Activated CD8-positive, alpha-beta memory T cell treated with anti-CD3 and anti-CD28 coated beads, Interleukin-2, amount 50 U/mL, for 1 hour (primary cell): ENCODE data around the gene FARS2.

ENCODE experiments used
- DNase-seq: peaks from one replicate; pipeline ENCODE4 v3.0.0-alpha.2; 2020; ENCODE audit errors: extremely low read depth

The FARS2 gene

DNA sequence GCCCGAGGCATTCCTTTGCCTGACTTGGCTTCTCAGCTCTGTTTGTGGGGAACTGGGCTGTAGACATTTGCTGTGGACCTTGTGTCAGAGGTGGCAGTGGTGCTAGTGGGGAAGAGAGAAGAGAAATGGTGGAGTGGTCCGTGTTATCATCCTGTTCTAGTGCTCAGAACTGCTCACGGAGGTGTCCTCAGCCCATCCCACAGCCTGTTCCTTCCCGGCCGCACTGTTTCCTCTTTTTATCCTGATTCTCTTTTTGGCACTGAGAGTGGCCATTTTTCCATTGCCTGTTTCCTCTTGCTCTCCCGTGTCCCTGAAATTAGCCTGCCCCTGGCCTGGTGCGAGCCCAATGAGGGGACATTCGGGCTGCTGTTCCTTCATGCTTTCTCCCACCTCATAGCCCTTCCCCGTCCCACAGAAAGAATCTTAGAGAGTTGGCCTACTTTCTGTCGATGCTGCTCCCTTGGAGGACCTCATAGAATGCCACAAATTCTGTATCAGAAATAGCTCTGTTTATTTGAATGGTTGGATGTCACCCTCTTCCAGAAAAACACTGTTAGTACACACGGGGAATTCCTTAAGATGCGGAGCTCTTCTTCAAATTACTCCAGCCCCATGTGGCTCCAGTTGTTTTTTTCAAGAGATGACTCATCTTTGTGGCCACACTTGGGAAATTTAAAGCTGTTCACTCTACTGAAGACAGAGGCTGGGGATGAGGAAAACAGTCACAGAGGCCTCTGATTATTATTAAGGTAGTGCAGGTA lies 26.1 kb downstream of the FARS2 start:
- DNase-seq, result no peak

DNA sequence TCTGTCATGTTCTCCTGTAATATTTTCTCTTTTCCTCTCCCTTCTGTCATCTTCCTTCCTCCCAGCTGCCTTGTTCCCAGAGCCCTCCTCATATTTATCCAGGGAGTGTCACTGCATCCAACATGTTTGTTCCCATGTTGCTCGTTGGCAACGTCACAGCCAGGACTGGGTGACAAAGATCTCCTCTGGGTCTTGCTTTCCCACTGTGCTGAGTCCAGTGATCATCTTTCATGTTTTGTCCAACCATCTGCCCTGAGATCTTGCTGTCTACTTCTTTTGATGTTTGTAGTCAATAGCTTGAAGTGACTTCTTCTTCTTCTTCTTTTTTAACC lies 26.6 kb downstream of the FARS2 start:
- DNase-seq, result no peak

DNA sequence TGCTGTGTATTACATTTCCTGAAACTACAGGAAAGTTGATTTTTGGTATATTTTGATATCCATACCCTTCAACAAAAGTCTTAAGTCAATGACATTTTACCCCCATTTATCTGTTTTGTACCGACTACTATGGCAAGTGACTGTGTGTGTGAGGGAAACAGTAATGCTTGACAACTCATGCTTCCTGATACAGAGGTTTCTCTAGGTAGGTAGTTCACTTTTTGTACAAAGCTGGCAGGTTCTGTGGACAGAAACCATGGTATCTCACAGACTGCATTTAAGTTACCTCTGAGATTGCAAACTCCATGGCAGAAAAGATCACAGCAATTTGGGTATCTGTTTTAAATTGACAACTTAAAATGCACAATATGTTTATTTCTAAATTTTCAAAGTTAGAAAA lies 28.8 kb downstream of the FARS2 start:
- DNase-seq, result no peak

DNA sequence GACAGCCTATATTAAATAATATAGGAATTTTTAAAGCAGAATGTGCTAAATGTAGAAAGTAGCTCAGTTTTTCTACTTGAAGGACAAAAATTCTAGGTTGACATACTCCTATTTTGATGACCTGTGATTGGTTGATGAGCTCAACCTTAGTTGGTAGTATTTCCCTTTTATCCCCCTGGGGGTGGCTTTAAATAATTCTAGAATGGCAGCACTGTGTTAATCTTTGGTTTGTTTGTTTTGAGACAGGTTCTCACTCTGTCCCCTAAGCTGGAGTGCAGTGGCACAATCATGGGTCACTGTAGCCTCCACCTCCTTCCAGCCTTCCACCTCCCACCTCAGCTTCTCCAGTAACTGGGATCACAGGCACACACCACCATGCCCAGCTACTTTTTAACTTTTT lies 29.2 kb downstream of the FARS2 start:
- DNase-seq, result no peak

DNA sequence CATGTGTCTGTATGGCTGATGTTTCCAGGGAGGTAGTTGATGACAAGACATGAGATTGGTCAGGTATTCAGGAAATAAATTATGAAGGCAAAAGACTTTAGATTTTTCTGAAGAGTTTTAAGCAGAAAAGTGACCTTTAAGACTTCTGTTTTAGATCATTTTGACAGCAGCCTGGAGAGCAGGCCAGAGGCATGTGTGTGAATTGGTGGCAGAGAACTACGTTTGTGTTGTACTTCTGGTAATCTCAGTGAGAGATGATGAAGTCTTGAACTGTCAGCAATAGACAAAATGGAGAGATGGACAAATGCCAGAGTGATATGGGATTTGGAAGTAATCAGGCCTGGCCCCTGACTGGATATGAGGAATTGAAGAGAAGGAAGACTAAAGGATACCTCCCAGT lies 30.8 kb downstream of the FARS2 start:
- DNase-seq, result no peak

DNA sequence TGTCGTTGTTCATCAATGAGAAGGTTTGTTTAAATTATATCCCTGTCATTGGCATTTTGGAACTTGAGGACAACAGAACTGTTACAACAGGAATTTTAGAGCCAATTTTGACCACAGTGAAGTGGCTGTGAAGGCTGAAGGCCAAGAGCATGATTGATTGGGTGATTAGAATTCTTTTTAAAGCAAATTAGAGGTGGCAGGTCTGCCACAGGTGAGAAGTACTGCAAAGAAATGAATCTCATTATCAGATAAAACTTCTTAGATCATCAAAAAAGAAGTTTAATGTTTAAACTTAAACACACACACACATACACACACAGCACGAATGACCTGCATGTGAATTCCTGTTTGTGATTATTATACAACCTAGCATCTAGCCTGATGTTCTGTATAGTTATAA lies 32.4 kb downstream of the FARS2 start:
- no peak for DNase-seq

DNA sequence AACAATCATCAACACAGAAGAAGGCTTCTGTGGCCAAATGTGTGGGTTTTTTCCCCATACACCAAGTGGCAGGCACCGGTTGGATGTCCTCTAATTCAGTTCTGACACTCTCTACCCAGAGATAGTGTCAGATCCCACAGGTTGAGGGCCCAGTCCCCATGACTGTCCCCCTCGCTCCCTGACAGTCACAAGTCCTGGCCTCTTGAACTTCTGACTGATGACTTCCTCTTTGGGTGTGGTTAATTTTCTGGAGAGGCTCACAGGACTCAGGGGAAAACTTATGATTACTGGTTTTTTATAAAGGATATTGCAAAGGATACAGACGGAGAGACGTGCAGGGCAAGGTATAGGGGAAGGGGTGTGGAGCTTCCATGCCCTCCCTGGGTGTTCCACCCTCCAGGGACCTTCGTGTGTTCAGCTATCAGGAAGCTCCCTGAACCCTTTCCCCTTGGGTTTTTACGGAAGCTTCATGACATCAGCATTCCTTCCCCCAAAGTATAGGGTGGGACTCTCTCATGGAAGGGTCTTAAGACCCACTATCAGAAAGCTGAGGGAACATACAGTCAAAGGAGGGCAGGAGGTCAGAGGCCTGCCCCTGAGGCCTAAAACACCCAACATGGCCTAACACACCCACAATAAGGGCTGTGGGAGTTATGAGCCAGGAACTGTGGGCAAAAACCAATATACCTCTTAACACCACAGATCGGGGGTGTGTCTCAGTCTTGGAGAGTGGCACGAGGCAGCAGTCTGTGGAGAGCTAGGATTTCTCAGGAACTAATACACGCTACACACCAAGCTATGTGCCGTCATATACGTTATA lies 33.3 kb downstream of the FARS2 start:
- no peak for DNase-seq

DNA sequence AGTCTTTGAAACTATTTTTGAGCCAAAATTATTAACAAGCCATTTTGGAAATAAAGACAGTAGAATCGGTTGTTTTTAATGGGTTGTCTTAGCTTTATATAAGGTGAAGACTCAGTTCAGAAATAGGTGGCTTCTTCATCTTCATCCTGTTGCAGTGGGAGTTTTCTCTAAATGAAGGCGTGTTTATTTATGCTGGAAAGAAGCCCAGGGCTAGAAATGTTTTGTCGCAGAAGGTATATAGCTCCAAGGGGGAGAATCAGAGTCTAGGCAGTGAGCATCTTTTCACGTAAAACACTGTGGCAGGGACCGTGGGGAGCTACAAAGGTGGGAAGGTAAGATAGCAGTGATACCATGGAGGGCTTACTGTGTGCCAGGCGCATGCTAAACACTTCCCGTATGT lies 34.3 kb downstream of the FARS2 start:
- DNase-seq, result no peak

DNA sequence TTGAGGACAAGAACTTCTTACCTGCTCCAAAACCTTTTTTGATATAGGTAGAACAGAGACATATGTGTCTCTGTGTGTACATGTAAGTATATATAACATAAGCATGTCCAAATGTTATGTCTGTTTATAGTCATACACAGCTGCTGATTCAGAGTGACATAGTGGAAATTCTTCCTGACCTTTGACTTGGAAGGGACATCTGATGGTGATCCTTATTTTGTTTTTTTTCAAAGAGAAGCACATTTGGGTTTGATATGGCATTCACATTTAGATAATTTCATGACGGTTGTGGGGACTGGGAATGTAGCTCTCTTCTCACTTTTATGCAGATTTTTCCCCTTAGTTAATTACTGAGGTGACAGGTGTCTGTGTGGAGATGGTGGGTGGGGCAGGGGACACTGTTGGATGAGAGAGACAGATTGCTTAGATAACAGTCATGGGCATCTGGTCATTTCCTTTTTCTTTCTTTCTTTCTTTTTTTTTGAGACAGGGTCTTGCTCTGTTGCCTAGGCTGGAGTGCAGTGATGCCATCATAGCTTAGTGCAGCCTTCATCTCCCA lies 39.0 kb downstream of the FARS2 start:
- no peak for DNase-seq

DNA sequence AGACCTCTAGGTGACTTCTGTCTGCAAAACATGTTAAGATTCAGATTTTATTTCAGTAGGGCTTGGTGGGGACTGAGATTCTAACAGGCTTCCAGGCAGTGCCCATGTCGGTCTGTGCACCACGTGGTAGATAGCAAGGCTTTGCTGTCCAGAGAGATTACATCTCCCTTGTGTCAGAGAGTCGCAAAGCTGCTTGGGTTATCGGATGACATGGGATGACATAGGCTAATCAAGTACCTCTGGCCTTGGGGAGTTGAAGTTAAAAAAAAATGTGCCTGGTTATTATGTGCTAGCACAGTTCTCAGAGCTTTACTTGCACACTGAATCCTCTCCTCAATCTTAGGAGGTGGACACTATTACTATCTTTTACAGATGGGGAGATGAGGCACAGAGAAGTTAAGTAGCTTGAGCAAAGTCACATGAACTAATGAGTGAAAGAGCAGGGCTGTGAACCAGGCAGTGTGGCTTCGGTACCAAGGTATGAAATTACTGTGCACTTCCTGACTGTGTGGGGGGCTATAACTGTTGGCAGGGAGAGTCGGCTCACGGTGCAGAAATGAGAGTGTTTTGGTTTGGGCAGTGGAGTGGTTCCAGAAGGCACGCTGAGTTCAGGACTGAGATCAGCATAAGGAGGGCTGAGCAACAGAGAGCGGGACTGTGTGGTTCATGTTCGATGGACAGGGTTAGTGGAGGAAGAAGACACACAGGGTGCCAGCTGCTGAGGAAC lies 41.1 kb downstream of the FARS2 start:
- DNase-seq, result no peak

DNA sequence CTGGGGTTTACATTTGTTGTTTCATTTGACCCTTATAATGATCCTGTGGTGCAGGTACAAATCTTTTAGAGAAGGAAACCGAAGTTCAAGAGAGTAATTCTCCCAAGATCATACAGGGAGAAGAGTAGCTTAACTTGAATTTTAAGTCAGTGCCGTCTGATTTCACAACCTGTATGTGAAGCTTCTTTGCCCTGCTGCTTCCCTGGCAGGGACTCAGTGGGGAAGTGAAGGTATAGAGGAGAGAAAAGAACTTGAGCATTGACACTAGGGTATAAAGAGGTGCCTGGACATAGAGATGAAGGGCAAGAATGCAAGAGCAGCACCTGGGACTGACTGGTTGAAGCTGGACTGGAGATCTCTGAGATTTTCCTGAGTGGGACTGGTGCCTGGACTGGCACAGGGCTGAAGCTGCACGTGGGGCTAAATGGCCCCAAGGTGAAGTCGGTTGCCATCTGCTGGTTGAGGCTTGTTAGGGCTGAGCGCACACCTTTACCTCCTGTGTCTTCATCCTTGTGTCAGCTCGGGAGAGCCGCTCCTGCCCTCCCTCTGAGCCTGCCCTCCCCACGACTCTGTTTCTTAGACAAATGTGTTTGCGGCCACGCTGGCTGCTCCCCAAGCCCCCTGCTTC lies 41.8 kb downstream of the FARS2 start:
- DNase-seq, result peak; percentile 18

DNA sequence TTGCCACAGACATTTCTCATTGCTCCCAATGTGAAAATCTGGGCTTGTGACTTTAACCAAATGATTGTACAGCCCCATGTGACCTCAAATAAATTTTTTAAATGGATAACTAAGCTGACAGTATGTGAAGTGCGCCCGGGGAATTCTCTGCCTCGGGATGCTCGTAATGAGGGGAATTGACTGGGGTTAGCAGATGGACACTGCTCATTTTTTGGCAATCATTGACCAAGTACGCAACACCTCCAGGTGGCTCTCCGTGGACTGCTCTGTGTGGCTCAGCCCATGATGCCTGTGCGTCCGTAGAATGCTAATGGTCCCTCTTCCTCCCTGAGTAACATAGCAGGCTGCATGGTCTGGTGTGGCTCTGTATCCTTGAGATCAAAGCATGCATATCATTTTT lies 42.4 kb downstream of the FARS2 start:
- no peak for DNase-seq

DNA sequence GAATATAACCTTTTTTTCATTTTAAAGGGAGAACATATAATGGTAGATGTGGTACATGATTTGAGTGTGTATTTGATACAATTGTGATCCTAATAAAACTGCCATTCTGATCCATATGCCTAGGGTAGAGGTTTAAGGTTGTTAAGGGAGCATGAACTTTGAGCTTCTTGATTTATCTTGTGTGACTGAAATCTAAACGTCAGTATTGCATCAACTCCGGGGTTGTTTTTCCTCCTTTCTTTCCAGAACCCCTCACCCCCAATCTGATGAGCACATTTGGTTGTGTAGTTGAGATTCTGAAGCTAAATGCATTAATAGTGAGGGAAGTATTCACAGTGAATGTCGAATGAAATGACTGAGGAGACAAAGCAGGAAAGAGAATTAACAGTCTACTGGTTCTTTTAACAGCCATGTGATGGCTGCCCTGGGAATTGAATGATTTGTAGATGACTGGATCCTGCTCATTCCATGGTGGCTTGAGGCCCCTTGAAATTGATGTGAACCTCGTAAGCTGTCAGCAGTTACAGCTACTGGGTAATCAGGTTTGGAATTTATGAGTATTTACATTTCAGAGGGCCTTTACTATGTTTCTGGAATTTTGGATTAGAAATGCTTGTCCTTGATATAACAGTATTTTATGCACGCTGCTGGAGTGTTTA lies 44.8 kb downstream of the FARS2 start:
- no peak for DNase-seq

DNA sequence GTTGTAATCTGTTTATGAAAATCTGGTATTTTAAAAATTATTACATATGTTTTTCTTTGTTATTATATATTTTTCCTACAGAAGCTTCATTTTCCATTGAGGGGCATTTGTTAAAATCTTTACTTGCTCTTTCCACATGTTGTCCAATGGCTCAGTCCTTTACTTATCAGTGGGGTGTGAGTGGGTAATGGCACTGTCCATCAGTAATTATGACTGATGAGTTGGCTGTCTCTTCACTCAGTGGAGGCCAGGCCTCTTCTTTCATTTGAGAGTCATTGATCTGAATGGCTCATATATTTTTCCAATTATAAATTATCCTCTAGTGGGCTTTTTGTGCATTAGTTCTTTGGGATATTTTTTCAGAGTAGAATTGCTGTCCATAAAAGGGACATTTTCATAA lies 45.7 kb downstream of the FARS2 start:
- DNase-seq, result no peak

DNA sequence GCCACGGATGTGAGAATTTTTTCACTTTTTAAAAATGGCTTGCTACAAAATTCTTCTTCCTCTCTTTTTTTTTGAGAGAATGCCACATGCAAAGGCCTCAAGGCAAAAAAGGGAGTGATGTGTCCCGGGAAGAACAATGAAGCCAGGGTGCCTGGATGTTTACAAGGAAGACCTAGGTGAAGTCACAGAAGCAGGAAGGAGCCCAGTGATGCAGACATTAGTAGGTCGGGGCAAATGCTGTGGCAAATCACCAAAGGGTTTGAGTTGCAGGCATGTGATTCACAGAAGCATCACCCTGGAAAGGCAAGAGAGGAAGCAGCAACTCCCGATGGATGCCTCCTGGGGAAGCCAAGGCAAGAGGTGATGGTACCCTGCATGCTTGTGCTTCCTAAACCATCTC lies 46.8 kb downstream of the FARS2 start:
- no peak for DNase-seq

DNA sequence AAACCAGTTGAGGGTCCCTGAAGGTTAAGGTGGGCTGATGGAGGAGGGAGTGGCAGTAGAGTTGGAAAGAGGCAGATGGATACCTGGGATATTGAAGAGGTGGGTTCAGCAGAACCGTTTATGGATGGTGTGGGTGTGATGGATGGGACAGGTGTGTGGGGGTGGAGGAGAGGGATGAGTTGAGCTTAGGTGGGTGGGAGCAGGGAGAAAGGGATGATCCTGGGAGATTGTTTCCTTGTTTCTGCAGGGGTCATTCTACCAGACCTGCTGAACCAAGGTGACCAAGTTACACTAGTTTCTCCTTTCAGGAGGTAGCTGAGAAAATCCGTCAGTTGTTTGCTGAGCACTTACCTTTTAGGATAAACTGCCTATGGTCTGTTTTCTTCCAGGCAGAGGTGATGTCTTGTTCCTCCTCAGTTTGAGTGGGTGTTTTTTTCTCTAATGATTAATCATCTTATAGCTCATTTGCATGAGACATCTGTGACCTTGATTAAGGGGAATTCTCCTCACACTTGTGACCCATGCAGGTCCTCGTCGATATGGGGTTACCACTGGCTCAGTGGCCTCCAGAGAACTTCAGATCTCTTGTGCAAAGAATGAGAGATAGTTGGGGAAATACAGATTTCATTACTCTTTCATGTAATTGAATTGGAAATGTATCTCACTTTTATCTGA lies 53.0 kb downstream of the FARS2 start:
- no peak for DNase-seq

DNA sequence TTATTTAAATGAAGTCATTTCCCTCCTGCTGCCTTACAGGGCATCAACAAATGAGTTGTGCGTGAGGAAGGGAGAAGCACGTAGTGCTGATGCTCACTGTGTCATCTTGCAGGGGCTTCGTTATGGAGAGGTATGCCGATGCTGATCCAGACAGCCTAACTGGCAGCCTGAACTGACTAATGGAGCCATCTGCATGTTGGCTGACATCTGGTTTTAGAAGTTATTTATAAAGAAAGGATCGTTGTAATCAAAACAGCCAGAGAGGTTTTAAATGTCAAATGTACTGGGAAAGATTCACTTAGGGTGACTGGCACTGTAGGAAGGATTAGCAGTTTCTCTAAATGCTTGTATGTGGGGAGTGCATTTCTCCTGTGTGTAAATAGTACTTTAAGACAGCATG lies 54.6 kb downstream of the FARS2 start:
- DNase-seq, result no peak

DNA sequence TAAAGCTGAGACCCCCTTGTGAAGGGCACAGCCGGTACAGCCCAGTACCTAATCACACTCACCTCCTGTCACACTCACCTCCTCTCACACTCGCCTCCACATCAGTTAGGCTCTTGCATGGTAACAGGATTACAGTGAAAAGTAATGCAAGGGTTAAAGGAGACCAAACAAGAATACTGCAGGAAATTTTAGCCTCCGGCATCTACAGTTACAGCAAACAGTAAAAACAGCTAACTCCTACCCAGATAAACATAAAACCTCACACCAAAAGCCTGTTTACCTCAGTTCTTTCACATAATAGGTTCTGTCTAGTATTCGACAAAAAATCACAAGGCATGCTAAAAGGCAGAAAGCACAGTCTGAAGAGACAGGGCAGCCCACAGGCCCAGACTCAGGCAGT lies 55.6 kb downstream of the FARS2 start:
- no peak for DNase-seq

DNA sequence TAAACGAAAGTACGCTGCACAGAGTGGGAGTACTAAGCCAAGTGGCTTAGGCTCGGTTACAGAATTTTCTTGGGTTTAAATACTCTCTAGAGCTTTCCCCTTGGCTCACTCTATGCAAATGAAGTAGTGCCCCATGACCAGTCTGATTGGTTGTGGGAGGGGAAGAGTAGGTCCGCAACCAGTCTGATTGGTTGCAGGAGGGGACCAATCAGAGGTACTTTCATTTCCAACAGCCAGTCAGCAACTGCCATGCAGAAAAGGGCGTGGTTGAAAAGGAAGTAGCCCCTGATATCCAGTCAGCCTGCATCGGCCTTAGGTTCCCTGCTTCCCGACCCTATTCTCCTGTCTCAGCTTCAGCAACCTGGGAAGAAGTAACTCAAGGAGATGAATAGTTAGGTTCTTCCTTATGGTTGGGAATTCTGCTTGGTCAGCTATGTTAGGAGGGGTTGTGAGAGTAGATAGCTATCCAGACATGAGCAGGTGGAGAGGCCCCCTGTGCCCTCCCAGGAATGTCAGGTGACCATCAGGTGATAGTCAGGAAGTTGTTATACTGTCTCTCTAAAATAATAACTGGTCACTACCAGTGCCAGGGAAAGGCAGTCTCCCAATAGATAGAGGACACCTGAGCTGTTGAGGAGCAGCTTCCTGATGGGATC lies 57.4 kb downstream of the FARS2 start:
- DNase-seq, result no peak

DNA sequence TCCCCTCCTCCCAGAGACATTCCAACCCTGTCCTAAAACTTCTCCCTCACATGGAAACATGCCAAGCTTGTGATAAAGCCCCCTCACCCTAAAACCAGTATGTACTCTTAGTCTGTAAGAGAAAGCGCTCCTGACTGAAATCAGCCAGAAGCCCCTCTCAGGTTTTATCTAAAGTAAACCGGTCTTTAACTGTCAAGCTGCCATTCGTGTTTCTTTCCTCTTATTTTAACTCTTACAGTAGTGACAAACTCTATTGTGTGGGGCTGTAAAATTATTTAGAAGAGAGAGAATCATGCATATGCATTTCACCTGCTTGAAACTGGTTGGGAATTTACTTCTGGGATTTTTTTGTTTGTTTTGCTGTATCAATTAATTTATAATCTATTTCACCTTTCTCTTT lies 62.7 kb downstream of the FARS2 start:
- no peak for DNase-seq
